ENCODE measurements around the gene SMG9. TPM values are rescaled to one million over a fixed set of nuclear protein-coding genes. Genes with fewer than 3 reads are reported as not detected.

The SMG9 gene
- total and polyA plus RNA-seq, 2 of the 13 experiments (the other 11 are each of a cell fraction or from before 2014, with no cell fraction given) = 16.1 to 18.7 TPM

GRCh38 chr19:43719918-43720317 is 34.8 kb downstream of the SMG9 start:
- in situ Hi-C loops (cut with HindIII; ENCODE audit: extremely low pct_ligation_motif_present, low pct_unique_long_range_greater_than_20kb) = no loop called here
- 7% methylated on average over 5 of the region's 5 CpGs for WGBS (ENCODE audit: low lambda C conversion rate)
- intact Hi-C loops (cut with micrococcal nuclease; ENCODE audit: unreplicated experiment) = no loop called here
- no peaks in the 10 kb centered on the region for H3K36me3 ChIP-seq (replicated peaks in 1 of 2; ENCODE audit: control insufficient read depth in 1 of 2, insufficient read depth in 2 of 2, low read length in 2 of 2)
- no peak overlapping the region for H2AFZ ChIP-seq (ENCODE audit: low read length)
- DNase-seq (ENCODE audit: low spot score) (no peak), ATAC-seq (no peak), FAIRE-seq (no peak)
- TF ChIP-seq REST (IDR thresholded peaks at IDR 0.05; ENCODE audit: borderline replicate concordance in 1 of 2, low read depth in 1 of 2, low read length in 2 of 2) = no peak
- TF ChIP-seq IKZF5 (CRISPR knock-in tag; IDR thresholded peaks at IDR 0.05) = no peak
- no peak for TF ChIP-seq KAT7 (CRISPR knock-in tag; IDR thresholded peaks at IDR 0.05; ENCODE audit: borderline replicate concordance)
- no peak for TF ChIP-seq ZBTB37 (CRISPR knock-in tag; IDR thresholded peaks at IDR 0.05)
- no peak for TF ChIP-seq ZNF597 (CRISPR knock-in tag; IDR thresholded peaks at IDR 0.05)
- TF ChIP-seq NAIF1 (CRISPR knock-in tag; IDR thresholded peaks at IDR 0.05; ENCODE audit: borderline replicate concordance) = no peak
- no peak for TF ChIP-seq GTF3A (CRISPR knock-in tag; conservative IDR thresholded peaks at IDR 0.05)
- no peak for TF ChIP-seq REL (CRISPR knock-in tag; conservative IDR thresholded peaks at IDR 0.05)
- no peak for TF ChIP-seq ZNF543 (CRISPR knock-in tag; IDR thresholded peaks at IDR 0.05)
- TF ChIP-seq TP53 (CRISPR knock-in tag; conservative IDR thresholded peaks at IDR 0.05) = no peak
- peaks cover 3 to 5% of the 10 kb centered on the region in 2 experiments; a peak in 3 of 5 replicates for H3K27me3 ChIP-seq (ENCODE audit: control insufficient read depth in 1 of 2, insufficient read depth in 2 of 2, low read length in 2 of 2)
- no peaks in the 10 kb centered on the region for H3K9me3 ChIP-seq (ENCODE audit: low read length)
- BruUV-seq (replicated peaks) = no TSS peak
- no peaks in the 10 kb centered on the region for H3K4me1 ChIP-seq (ENCODE audit: insufficient read depth, low read length)
- ChIA-PET CTCF (ENCODE audit: low intra/inter-chr PET ratio, low total read pairs) (no interaction called here), POLR2A (no interaction called here)
- no peak overlapping the region for H3K27ac ChIP-seq (ENCODE audit: extremely low read length, insufficient read depth, low read length)
- no peaks in the 10 kb centered on the region for H4K20me1 ChIP-seq (ENCODE audit: insufficient read depth, low read length)
- H3K4me3 ChIP-seq (replicated peaks in 1 of 3; ENCODE audit: insufficient read depth in 1 of 3, low read depth in 2 of 3, low read length in 3 of 3) = no peak overlapping the region
- H3K4me2 ChIP-seq (ENCODE audit: low read depth, low read length) = no peak overlapping the region
- H3K79me2 ChIP-seq (ENCODE audit: insufficient read depth, low read length) = no peaks in the 10 kb centered on the region
- H3K9ac ChIP-seq (ENCODE audit: insufficient read depth, low read depth, low read length) = no peak overlapping the region

Measured in HepG2 (cell line).